Inflammatory macrophage treated with lipopolysaccharide for 1 hour (primary cell): ENCODE measurements around the gene TTR.

Experiments used
- DNase-seq, 2 donors: peaks; one replicate each; pipeline ENCODE4 v3.0.0-alpha.2; 2020 to 2022

TTR gene

DNA sequence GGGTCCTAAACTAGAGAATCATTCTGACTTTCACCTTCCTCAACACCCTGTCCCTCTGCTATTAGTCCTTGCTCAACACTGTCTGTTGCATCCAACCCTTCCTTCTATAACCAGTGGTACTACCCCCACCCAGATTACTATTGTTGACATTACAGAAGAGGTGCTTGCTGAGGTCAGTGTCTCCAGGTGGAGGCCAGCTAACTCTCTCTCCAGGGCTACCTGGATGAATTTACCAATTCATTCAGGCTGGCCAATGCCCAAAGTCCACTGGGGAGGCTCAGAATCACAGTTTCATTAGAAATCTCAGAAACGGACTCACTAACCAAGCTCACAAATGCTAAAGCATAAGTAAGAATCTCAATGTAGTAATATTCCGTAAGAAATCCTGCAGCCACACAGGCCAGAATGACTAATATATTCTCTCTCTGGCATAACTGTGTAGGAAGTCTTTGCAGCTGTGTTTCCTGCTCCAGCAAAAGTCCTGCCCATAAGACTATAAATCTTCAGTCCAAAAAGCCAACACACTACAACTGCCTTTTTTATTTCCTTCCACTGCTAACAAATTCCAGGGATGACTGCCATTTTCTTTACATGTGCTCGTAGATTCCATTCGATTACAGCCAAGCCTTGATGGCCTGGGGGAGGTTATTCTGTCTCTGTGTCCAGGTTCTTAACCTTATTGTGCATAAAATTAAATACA, 10.0 kb upstream of the TTR start:
- DNase-seq: peak in 1 of 2 donors; percentile 9

DNA sequence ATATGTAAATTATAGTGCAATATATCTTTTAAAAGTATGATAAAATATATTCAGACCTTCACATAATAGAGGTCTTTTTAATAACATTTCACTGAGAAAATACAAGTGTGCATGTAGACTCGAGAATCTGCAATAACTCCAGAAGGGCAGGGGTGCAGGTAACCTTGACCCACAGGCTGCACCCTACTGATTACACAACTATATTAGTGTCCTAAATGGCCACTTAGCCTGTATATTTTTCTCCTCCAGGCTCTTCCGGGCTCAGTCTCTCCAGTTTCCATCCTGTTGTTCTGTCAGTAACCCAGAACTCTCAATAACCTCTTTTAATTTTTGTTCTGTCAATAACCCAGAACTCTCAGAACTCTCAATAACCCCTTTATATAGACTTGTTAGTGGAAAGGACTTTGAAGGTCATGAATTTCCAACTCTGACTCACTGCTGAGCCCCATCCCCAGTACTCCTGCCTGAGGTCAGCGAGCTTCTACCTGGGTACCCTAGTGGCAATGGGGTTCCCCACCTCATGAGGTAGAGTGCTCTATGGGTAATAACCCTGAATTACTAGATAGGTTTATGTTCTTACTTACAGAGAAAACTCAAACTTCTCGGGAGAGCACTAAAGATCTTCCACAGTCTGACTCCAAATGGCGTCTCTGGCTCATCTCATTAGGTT, 8.4 kb upstream of the TTR start:
- no peak for DNase-seq

DNA sequence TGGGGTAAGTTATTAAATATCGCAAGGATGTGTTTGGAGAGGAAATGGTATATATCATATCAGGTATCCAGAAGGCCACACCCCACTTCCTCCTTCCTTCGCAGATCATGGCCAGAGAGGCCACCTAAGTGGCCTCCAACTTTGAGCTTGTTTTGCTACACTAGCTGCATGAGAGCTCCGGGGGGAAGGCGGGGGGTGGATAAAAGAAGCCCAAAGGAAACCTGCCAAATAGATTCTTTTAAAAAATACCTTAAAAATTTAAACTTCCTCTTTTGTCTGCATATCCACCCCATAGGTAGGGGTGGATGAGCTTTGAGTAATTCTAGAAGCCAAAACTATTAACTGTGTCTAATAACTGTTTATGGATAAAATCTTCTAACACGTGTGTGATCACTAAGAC, 5.7 kb upstream of the TTR start:
- no peak for DNase-seq

DNA sequence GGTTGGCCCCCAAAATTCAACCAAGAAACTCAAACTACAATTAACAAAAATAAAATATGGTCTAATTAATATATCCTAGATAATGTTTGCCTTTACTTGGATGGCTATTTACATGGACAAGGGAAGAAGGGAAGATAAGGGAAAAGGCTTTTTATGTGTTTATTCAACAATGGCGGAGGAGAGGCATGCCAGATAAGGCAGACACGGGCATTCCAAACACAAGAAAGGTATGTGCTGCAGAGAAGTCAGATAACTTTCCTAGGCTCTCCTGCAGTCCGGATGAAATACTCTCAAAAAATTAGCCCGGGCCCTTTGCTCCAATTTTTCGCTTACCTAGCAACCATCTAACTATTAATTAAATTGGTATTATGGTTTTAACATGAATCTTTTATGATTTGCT, 5.1 kb upstream of the TTR start:
- DNase-seq: no peak

DNA sequence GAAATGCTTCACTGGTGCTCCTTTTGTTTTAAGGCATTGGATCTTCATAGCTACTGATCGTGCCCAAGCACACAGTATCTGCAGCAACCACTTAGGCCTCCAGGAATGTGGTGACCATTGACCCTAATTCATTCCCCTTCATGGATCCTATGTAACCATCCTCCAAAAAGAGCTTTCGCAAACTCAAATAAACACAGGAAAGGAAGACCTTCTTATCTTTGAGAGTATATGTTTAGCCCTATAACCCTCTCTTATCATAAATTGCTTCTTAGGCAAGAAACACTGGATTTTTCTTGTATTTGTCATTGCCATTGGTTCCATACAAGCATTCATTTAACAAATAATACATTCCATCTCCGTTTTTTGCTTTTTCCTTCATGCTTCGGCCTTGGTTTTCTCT, 4.1 kb upstream of the TTR start:
- DNase-seq: no peak

DNA sequence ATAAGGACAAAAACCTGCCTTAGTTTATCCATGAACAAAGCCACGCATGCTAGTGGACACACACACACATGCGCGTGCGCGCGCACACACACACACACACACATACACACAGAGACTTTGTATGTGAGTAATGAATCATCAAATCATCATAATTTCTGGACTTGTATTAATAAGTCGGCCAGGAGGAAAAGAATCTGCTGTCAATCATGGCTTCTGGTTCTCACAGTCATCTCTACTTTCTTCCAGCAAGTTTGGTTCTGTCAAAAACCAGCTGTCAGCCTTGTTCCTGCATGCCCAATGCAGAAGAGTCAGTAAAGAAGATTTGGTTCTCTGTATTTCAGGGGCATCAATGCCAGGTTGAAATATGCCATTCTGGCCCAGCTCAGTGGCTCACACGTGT, 1.1 kb upstream of the TTR start:
- DNase-seq: no peak

DNA sequence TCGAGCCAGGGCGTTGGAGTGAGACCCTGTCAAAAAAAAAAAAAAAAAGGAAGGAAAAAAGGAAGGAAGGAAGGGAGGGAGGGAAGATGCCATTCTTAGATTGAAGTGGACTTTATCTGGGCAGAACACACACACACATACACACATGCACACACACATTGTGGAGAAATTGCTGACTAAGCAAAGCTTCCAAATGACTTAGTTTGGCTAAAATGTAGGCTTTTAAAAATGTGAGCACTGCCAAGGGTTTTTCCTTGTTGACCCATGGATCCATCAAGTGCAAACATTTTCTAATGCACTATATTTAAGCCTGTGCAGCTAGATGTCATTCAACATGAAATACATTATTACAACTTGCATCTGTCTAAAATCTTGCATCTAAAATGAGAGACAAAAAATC, 564 bp upstream of the TTR start:
- no peak for DNase-seq

DNA sequence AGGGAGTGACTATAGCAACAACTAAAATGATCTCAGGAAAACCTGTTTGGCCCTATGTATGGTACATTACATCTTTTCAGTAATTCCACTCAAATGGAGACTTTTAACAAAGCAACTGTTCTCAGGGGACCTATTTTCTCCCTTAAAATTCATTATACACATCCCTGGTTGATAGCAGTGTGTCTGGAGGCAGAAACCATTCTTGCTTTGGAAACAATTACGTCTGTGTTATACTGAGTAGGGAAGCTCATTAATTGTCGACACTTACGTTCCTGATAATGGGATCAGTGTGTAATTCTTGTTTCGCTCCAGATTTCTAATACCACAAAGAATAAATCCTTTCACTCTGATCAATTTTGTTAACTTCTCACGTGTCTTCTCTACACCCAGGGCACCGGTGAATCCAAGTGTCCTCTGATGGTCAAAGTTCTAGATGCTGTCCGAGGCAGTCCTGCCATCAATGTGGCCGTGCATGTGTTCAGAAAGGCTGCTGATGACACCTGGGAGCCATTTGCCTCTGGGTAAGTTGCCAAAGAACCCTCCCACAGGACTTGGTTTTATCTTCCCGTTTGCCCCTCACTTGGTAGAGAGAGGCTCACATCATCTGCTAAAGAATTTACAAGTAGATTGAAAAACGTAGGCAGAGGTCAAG, 955 bp downstream of the TTR start:
- no peak for DNase-seq

DNA sequence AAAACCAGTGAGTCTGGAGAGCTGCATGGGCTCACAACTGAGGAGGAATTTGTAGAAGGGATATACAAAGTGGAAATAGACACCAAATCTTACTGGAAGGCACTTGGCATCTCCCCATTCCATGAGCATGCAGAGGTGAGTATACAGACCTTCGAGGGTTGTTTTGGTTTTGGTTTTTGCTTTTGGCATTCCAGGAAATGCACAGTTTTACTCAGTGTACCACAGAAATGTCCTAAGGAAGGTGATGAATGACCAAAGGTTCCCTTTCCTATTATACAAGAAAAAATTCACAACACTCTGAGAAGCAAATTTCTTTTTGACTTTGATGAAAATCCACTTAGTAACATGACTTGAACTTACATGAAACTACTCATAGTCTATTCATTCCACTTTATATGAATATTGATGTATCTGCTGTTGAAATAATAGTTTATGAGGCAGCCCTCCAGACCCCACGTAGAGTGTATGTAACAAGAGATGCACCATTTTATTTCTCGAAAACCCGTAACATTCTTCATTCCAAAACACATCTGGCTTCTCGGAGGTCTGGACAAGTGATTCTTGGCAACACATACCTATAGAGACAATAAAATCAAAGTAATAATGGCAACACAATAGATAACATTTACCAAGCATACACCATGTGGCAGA, 3.6 kb downstream of the TTR start:
- no peak for DNase-seq

DNA sequence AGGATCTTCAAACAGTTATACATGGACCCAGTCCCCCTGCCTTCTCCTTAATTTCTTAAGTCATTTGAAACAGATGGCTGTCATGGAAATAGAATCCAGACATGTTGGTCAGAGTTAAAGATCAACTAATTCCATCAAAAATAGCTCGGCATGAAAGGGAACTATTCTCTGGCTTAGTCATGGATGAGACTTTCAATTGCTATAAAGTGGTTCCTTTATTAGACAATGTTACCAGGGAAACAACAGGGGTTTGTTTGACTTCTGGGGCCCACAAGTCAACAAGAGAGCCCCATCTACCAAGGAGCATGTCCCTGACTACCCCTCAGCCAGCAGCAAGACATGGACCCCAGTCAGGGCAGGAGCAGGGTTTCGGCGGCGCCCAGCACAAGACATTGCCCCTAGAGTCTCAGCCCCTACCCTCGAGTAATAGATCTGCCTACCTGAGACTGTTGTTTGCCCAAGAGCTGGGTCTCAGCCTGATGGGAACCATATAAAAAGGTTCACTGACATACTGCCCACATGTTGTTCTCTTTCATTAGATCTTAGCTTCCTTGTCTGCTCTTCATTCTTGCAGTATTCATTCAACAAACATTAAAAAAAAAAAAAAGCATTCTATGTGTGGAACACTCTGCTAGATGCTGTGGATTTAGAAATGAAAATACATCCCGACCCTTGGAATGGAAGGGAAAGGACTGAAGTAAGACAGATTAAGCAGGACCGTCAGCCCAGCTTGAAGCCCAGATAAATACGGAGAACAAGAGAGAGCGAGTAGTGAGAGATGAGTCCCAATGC, 4.6 kb downstream of the TTR start:
- DNase-seq: no peak

DNA sequence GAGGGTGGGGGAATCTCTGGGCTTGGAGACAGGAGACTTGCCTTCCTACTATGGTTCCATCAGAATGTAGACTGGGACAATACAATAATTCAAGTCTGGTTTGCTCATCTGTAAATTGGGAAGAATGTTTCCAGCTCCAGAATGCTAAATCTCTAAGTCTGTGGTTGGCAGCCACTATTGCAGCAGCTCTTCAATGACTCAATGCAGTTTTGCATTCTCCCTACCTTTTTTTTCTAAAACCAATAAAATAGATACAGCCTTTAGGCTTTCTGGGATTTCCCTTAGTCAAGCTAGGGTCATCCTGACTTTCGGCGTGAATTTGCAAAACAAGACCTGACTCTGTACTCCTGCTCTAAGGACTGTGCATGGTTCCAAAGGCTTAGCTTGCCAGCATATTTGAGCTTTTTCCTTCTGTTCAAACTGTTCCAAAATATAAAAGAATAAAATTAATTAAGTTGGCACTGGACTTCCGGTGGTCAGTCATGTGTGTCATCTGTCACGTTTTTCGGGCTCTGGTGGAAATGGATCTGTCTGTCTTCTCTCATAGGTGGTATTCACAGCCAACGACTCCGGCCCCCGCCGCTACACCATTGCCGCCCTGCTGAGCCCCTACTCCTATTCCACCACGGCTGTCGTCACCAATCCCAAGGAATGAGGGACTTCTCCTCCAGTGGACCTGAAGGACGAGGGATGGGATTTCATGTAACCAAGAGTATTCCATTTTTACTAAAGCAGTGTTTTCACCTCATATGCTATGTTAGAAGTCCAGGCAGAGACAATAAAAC, 6.5 kb downstream of the TTR start:
- no peak for DNase-seq

DNA sequence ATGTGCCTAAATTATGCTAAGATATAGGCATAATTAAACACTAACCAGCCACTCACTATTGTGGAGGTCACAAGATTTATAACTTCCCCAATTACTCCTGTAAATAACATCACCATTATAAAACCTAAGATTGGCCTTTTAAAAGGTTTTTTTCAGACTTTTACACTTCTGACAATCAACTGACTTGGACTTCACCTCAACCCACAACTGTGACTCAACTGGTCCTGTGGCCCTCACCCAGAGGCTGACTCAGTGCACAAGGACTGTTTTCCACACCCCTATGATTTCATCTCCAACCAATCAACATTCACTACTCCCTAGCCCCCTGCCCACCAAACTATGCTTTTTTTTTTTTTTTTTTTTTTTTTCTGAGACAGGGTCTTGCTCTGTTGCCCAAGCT, 11.6 kb downstream of the TTR start:
- DNase-seq: peak; percentile 6 to 64

DNA sequence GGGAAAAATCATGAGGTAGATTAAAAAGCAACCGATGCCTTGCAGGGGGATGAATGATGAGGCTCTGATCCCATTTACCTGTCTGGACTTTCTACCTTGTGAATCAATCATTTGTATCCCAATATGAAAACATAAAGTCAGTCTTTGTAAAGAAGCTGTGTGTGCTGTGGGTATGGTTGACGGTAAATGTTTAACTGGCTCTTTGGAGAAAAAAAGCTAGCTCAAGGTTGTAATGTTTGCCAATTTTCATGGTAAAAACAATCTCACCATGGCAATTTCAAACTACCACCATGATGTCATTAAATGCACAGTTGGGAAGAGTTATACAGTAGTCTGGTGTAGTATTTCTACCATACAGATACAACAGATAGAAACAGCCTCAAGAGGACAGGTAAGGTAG, 14.6 kb downstream of the TTR start:
- no peak for DNase-seq

DNA sequence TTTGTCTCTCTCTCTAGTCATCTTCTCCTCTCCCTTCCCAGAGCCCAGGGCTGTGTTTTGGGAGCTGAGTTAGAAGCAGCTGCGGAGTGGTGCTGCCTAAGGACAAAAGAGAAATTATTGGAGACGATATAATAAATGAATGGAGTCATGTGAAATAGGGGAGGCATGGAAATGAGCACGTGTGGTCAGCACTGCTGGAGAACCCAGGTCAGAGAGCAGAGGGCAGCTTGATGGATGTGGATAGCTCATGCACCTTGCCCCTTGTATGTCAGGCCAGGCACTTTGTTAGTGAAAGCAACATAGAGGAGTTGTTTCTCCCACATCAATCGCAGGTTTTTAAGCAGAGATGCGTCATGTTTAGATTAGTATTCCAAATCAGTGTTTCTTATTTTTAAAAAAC, 15.7 kb downstream of the TTR start:
- no peak for DNase-seq

DNA sequence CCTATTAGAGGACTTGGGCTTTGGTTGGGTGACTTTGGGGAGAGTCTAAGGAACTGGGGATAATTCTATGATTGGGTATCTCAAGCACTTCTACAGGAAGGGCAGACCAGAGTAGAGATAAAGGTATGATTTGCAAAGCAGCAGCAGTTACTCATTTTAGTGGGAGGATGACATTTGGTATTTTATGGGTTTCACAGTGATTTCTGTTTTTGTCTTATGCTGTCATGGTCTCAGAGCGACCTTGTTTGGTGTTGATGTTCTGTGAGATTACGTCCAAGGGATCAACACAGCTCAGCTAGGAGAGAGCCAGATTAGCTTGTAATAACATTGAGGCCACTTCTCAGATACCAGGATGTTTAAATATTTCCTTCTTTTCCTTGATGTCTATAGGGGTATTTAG, 18.2 kb downstream of the TTR start:
- DNase-seq: no peak

DNA sequence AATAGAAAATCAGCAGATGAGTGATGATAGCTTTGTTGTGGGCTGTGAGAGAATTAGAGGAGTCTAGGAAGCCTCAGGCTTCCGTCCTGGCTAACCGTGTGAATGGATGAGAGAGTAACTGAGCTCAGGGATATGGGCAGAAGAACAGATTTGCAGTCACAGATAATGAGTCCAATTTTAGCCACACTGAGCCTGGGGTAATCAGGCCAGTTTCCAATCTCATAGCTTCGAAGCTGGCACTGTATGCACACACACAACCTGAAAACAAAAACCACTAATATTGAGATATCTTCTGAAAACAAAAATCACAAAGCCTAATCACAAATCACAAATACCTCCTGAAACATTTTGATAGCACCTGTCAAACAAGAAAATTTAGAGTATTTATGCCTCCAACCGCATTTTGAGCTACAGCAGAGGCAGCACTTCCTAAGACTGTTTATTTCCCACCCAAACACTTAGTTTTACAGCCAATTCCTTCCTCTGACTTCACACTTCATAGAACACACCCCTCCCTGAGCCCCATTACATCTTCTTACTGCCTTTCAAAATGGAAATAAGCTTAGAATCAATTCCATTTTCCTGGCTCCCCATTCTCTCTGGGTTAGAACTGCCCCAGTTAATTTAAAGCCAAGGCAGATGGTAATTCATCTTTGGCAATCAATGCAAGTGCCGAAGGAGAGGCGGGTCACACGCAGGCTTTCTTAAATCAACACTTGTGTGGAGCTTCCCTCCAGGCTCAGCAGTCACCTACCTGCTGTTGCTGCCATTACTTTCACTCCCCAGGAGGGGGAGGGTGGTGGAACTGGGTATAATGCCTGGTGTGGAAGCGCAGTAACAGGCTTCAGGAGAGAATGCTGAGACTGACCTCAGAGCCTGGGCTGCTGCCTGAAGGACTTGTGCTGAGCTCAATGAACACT, 18.9 kb downstream of the TTR start:
- no peak for DNase-seq

DNA sequence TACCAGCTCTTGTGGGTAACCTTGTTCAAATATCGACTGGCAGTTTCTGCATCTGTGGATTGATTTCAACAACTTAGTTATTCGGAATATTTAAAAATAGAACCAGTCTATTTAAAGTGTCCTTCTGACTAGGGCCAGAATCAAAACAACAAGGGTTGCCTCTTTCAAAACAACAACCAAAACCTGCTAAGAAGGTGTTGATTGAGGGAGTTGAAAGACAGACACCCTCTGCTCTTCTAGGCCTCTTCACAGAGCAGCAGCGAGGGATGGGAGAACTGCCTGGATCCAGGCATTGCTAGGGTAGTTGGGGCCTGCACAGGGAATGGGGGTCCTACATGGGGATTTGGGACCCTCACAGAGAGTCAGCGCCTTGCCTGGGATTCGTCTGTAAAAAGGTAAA, 19.8 kb downstream of the TTR start:
- no peak for DNase-seq

DNA sequence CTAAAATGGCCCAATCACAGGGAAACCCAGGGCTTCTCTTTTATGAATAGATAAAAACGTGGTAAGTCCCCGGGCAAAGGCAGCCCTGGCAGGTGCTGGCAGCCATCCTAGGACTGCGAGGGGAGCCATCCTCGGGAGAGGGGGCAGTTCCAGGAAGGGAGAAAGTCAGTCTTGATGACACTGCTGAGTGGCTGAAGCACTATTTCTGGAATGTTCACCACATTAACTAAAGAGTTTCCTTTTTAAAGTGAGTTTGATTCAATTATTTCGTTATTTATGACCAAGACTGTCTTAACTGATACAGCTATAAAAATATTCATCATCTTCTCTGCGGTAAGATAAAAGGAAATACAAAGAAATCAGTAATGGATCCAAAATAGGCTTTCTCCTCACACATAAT, 20.4 kb downstream of the TTR start:
- no peak for DNase-seq

DNA sequence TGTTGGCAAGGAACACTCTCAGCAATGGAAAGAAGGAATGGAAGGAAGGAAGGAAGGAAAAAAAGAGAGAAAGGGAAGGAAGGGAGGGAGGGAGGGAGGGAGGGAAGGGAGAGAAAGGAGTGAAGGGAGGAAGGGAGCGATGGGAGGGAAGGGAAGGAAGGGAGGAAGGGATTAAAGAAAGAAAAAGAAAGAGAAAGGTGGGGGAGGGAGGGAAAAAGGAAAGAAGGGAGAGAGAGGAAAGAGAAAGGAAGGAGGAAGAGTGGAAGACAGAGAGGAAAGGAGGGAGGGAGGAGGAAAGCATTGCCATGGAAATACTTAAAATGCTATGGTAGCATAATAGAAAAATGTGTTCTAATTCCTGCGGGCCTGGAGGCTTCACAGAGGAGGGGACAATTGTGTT, 22.4 kb downstream of the TTR start:
- no peak for DNase-seq

DNA sequence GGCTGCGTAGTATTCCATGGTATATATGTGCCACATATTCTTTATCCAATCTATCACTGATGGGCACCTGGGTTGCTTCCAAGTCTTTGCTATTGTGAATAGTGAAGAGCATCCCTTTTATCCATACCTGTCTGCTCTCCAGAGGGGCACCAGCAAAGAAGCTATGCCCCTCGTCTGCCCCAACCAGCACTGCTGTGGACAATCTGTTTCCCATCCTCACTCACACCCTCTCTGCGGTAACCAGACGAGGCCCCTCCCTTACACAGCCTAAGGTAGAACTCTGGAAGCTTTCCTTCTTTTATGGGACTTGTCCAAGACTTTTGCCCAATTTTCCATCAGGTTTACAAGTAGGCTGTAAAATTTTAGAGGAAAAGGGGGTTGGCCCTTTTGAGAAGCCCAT, 24.9 kb downstream of the TTR start:
- no peak for DNase-seq

DNA sequence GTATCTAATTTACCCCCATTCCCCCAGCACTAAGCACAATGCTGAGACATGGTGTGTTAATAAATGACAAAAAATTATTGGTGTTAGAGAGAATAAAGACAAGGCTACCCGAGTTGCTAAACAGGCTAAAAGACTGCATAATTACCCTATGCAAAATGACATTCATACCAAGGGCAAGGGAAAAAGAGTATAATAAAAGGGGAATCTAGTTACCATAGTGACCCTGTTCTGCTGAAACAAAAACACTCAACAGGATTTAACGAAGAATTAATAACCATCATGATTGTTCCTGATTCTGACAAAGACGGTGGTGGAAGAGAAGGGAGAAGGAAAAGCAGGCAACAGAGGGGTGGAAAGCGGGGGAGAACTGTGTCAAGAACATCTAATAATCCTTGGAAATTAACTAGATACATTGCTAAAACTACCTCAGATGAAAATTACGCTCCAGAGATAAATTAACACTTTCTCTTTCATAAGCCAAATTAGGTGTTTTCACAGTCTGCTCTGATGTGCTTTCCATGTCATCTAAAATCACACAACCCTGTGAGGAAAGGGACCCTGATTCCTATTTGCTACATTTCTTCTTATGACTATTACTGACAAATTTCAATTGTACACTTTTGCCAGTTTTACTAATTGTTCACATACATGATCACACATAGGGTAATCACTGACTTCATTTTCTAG, 25.5 kb downstream of the TTR start:
- no peak for DNase-seq
